MM.1S (cell line): ENCODE measurements around the gene PSPC1.
"Not testable (repeated sequence)": the region's sequence is repeated elsewhere in the genome, so short reads cannot be mapped to it uniquely, and the experiment has no call there.

Source experiments
- DNase-seq: peaks from one replicate; pipeline ENCODE4 v3.0.0-alpha.2; 2015
- H2AFZ ChIP-seq: fragments of 300-600 bp; sonication (generic); 2 replicates; pipeline ENCODE4 v1.6.0; 2016; ENCODE audit warnings: antibody characterized with exemption, low read length
- H3F3A ChIP-seq: fragments of 300-600 bp; sonication (generic); 2 replicates; pipeline ENCODE4 v1.6.1; 2016; ENCODE audit warnings: mild to moderate bottlenecking, antibody characterized with exemption, low read length, moderate library complexity, mixed read lengths; ENCODE audit not compliant: insufficient read depth
- H3K27ac ChIP-seq: fragments of 300-600 bp; sonication (generic); 2 replicates; pipeline ENCODE4 v1.5.1; 2016; ENCODE audit warnings: mild to moderate bottlenecking, low read length
- H3K27me3 ChIP-seq: fragments of 300-600 bp; sonication (generic); replicated peaks from 2 replicates; pipeline ENCODE4 v1.6.0; 2016; ENCODE audit warnings: low read length; ENCODE audit not compliant: insufficient read depth
- H3K36me3 ChIP-seq: fragments of 300-600 bp; sonication (generic); replicated peaks from 2 replicates; pipeline ENCODE4 v1.6.1; 2016; ENCODE audit warnings: mild to moderate bottlenecking, low read length, mixed read lengths; ENCODE audit not compliant: insufficient read depth
- H3K4me1 ChIP-seq: fragments of 300-600 bp; sonication (generic); 2 replicates; pipeline ENCODE4 v1.6.1; 2016; ENCODE audit warnings: low read length, mixed read lengths
- H3K4me2 ChIP-seq: fragments of 300-600 bp; sonication (generic); 2 replicates; pipeline ENCODE4 v1.6.0; 2016; ENCODE audit warnings: low read depth, low read length
- H3K4me3 ChIP-seq: fragments of 300-600 bp; sonication (generic); 2 replicates; pipeline ENCODE4 v1.5.1; 2016; ENCODE audit warnings: low read length, mixed read lengths
- H3K79me2 ChIP-seq: fragments of 300-600 bp; sonication (generic); 2 replicates; pipeline ENCODE4 v1.6.1; 2016; ENCODE audit warnings: mixed run types, low read length, mixed read lengths
- H3K9ac ChIP-seq: fragments of 300-600 bp; sonication (generic); 2 replicates; pipeline ENCODE4 v1.6.1; 2016; ENCODE audit warnings: low read length, mixed read lengths
- H3K9me2 ChIP-seq: fragments of 300-600 bp; sonication (generic); replicated peaks from 2 replicates; pipeline ENCODE4 v1.6.1; 2016; ENCODE audit warnings: mild to moderate bottlenecking, low read length, mixed read lengths; ENCODE audit not compliant: insufficient read depth
- H3K9me3 ChIP-seq: fragments of 300-600 bp; sonication (generic); replicated peaks from 2 replicates; pipeline ENCODE4 v1.6.1; 2016; ENCODE audit warnings: mild to moderate bottlenecking, low read length, mixed read lengths; ENCODE audit not compliant: insufficient read depth
- H4K20me1 ChIP-seq: fragments of 300-600 bp; sonication (generic); 2 replicates; pipeline ENCODE4 v1.6.1; 2016; ENCODE audit warnings: mild to moderate bottlenecking, low read length, moderate library complexity, mixed read lengths; ENCODE audit not compliant: insufficient read depth
- CTCF ChIP-seq: fragments of 300-600 bp; sonication (generic); IDR thresholded peaks from 2 replicates; pipeline ENCODE4 v1.5.1; 2016; ENCODE audit warnings: antibody characterized with exemption, low read length, mixed read lengths
- EZH2 ChIP-seq: fragments of 300-600 bp; sonication (generic); optimal IDR thresholded peaks from 2 replicates; pipeline ENCODE3; 2017; ENCODE audit warnings: low read depth, mild to moderate bottlenecking, antibody characterized with exemption, low read length, mixed read lengths
- EZH2phosphoT487 ChIP-seq: fragments of 300-600 bp; sonication (generic); IDR thresholded peaks from 2 replicates; pipeline ENCODE4 v1.6.1; 2018; ENCODE audit warnings: antibody characterized with exemption, low read length

Gene PSPC1

GRCh38 chr13:19781526-19781925 lies 1.2 kb downstream of the PSPC1 start:
- no peaks in the 10 kb centered on the region for H3K4me1 ChIP-seq
- no peak overlapping the region for H2AFZ ChIP-seq
- no peaks in the 10 kb centered on the region for H3K36me3 ChIP-seq
- H3K4me2 ChIP-seq, result peak overlapping the region; percentile 39; the same call in 1 of the 2 replicates
- TF ChIP-seq EZH2phosphoT487, result no peak
- H4K20me1 ChIP-seq, result no peaks in the 10 kb centered on the region
- H3K9me2 ChIP-seq, result no peaks in the 10 kb centered on the region
- H3K9ac ChIP-seq, result peak overlapping the region; percentile 86; the same call in 1 of the 2 replicates
- H3K9me3 ChIP-seq, result no peaks in the 10 kb centered on the region
- H3K27me3 ChIP-seq, result no peaks in the 10 kb centered on the region
- no peak overlapping the region for H3K27ac ChIP-seq
- H3K4me3 ChIP-seq, result peak overlapping the region; percentile 87
- H3F3A ChIP-seq, result no peaks in the 10 kb centered on the region
- H3K79me2 ChIP-seq, result peaks cover 32% of the 10 kb centered on the region
- no peak for DNase-seq

GRCh38 chr13:19780753-19781418 lies 1.9 kb downstream of the PSPC1 start:
- H3K4me3 ChIP-seq, H4K20me1 ChIP-seq, H3K4me1 ChIP-seq, H3K9me2 ChIP-seq, H3F3A ChIP-seq, H3K9ac ChIP-seq, H3K36me3 ChIP-seq, H2AFZ ChIP-seq, H3K9me3 ChIP-seq, DNase-seq, H3K27me3 ChIP-seq, H3K27ac ChIP-seq: not testable (repeated sequence)
- peak overlapping the region; percentile 39; the same call in 1 of the 2 replicates for H3K4me2 ChIP-seq
- peaks cover 38% of the 10 kb centered on the region for H3K79me2 ChIP-seq

GRCh38 chr13:19772306-19772705 lies 10.4 kb downstream of the PSPC1 start:
- no peaks in the 10 kb centered on the region for H4K20me1 ChIP-seq
- H2AFZ ChIP-seq, result no peak overlapping the region
- H3K9me2 ChIP-seq, result no peaks in the 10 kb centered on the region
- no peak overlapping the region for H3K4me2 ChIP-seq
- H3K27ac ChIP-seq, result no peak overlapping the region
- no peaks in the 10 kb centered on the region for H3K27me3 ChIP-seq
- H3K79me2 ChIP-seq, result peaks cover 88% of the 10 kb centered on the region
- H3K9me3 ChIP-seq, result no peaks in the 10 kb centered on the region
- TF ChIP-seq EZH2phosphoT487 (no peak), EZH2 (no peak), CTCF (no peak)
- no peaks in the 10 kb centered on the region for H3F3A ChIP-seq
- no peak overlapping the region for H3K4me3 ChIP-seq
- DNase-seq, result no peak
- no peaks in the 10 kb centered on the region for H3K4me1 ChIP-seq
- H3K36me3 ChIP-seq, result no peaks in the 10 kb centered on the region
- no peak overlapping the region for H3K9ac ChIP-seq

- DNase-seq, result no peak
- Histone ChIP-seq H3K4me3 (no peak overlapping the region), H3K36me3 (no peaks in the 10 kb centered on the region), H3K79me2 (peaks cover 89% of the 10 kb centered on the region), H3K27ac (no peak overlapping the region), H4K20me1 (no peaks in the 10 kb centered on the region), H3K9me3 (no peaks in the 10 kb centered on the region), H3K9ac (no peak overlapping the region), H3K27me3 (no peaks in the 10 kb centered on the region), H3K4me2 (no peak overlapping the region), H3K9me2 (no peaks in the 10 kb centered on the region), H3F3A (no peaks in the 10 kb centered on the region), H3K4me1 (no peaks in the 10 kb centered on the region), H2AFZ (no peak overlapping the region)
- TF ChIP-seq EZH2 (no peak), CTCF (no peak), EZH2phosphoT487 (no peak)
These were observed 12.9 kb downstream of the PSPC1 start for GRCh38 chr13:19769854-19770253.
